HepG2 (cell line): ENCODE data around the gene MMP24OS. TPM values are rescaled to one million over a fixed set of nuclear protein-coding genes. Genes with fewer than 3 reads are reported as not detected.

ENCODE experiments used
- BORCS8-MEF2B ChIP-seq: sonication (generic); formaldehyde crosslinking; IDR thresholded peaks from 2 replicates; pipeline ENCODE4 v1.8.0; 2022; ENCODE audit warnings: mild to moderate bottlenecking, missing genetic modification reagents
- ELF1 ChIP-seq: sonication (generic); formaldehyde crosslinking; IDR thresholded peaks from 2 replicates; pipeline ENCODE4 v1.4.0; 2020; ENCODE audit warnings: missing genetic modification reagents
- HOXA9 ChIP-seq: sonication (generic); formaldehyde crosslinking; IDR thresholded peaks from 2 replicates; pipeline ENCODE4 v1.8.1; 2022; ENCODE audit warnings: missing genetic modification reagents, mild to moderate bottlenecking, moderate library complexity, borderline replicate concordance
- KMT2B ChIP-seq: IDR thresholded peaks from 2 replicates; pipeline ENCODE4 v1.6.1; 2016; ENCODE audit warnings: missing genetic modification reagents, missing compliant biosample characterization
- MED13 ChIP-seq: sonication (generic); formaldehyde crosslinking; IDR thresholded peaks from 2 replicates; pipeline ENCODE4 v1.5.0; 2020; ENCODE audit warnings: missing genetic modification reagents
- MTF1 ChIP-seq: sonication (generic); formaldehyde crosslinking; IDR thresholded peaks from 2 replicates; pipeline ENCODE4 v1.5.0; 2020; ENCODE audit warnings: missing genetic modification reagents
- RFX1 ChIP-seq: fragments of 450-650 bp; IDR thresholded peaks from 2 replicates; pipeline ENCODE4 v1.6.1; 2017
- SIX1 ChIP-seq: sonication (generic); formaldehyde crosslinking; IDR thresholded peaks from 2 replicates; pipeline ENCODE4 v1.4.0; 2020; ENCODE audit warnings: missing genetic modification reagents, borderline replicate concordance
- SKI ChIP-seq: fragments of 450-650 bp; IDR thresholded peaks from one replicate; pipeline ENCODE4 v1.6.1; 2018; ENCODE audit warnings: mild to moderate bottlenecking; ENCODE audit not compliant: partially characterized antibody
- SMAD1 ChIP-seq: sonication (generic); formaldehyde crosslinking; IDR thresholded peaks from 2 replicates; pipeline ENCODE4 v1.4.0; 2020; ENCODE audit warnings: missing genetic modification reagents, low read depth, mild to moderate bottlenecking, borderline replicate concordance
- SP1 ChIP-seq, 2 experiments: fragments of 450-650 bp in 1 of 2; sonication (generic) in 1 of 2; formaldehyde crosslinking in 1 of 2; IDR thresholded peaks; 2 replicates each; pipeline versions ENCODE4 v1.4.0 to v1.6.1; 2016 to 2020; ENCODE audit warnings: missing genetic modification reagents in 1 of 2
- ZMYM4 ChIP-seq: sonication (generic); formaldehyde crosslinking; IDR thresholded peaks from 2 replicates; pipeline ENCODE4 v1.8.1; 2023; ENCODE audit warnings: mild to moderate bottlenecking, missing genetic modification reagents
- ZNF331 ChIP-seq: sonication (generic); formaldehyde crosslinking; IDR thresholded peaks from 2 replicates; pipeline ENCODE4 v1.4.0; 2020; ENCODE audit warnings: missing genetic modification reagents
- ZNF432 ChIP-seq: sonication (generic); formaldehyde crosslinking; IDR thresholded peaks from 2 replicates; pipeline ENCODE4 v1.5.0; 2020; ENCODE audit warnings: missing genetic modification reagents, mild to moderate bottlenecking, borderline replicate concordance
- ZNF562 ChIP-seq: sonication (generic); formaldehyde crosslinking; IDR thresholded peaks from 2 replicates; pipeline ENCODE4 v1.8.0; 2022; ENCODE audit warnings: missing genetic modification reagents, borderline replicate concordance
- ZNF563 ChIP-seq: sonication (generic); formaldehyde crosslinking; IDR thresholded peaks from 2 replicates; pipeline ENCODE4 v1.8.0; 2022; ENCODE audit warnings: mild to moderate bottlenecking, moderate library complexity, missing genetic modification reagents
- ZNF670 ChIP-seq: sonication (generic); formaldehyde crosslinking; IDR thresholded peaks from 2 replicates; pipeline ENCODE4 v1.8.0; 2022; ENCODE audit warnings: mild to moderate bottlenecking, missing genetic modification reagents, borderline replicate concordance
- ZNF766 ChIP-seq: sonication (generic); formaldehyde crosslinking; IDR thresholded peaks from 2 replicates; pipeline ENCODE4 v1.5.0; 2020; ENCODE audit warnings: missing genetic modification reagents, borderline replicate concordance
- polyA plus RNA-seq, 8 experiments: library from polyadenylated mRNA; depleted of rRNA in 3 of 8; stranded (reverse) in 7 of 8; unstranded in 1 of 8; fragments of >200 nt; fragmentation: Illumina TruSeq in 4 of 8; extraction: Trizol in 4 of 8; gene quantifications; 2 replicates each; pipeline versions ENCODE4 v1.2.1 to v1.2.3, GENCODE V29; 2011 to 2016; ENCODE audit warnings: low read depth in 4 of 8, missing spikeins in 1 of 8, mixed read lengths in 1 of 8; ENCODE audit not compliant: insufficient read depth in 1 of 8
- total RNA-seq, 5 experiments: library from RNA; depleted of rRNA; stranded (reverse); fragments of >200 nt; fragmentation: Illumina TruSeq; extraction: Trizol; gene quantifications; 2 replicates each; pipeline ENCODE4 v1.2.3, GENCODE V29; 2016; ENCODE audit warnings: low read depth in 1 of 5
- TF ChIP-seq, protein P1 (sequence below): sonication (generic); formaldehyde crosslinking; IDR thresholded peaks from 2 replicates; pipeline ENCODE4 v1.8.0; 2022; ENCODE audit warnings: mild to moderate bottlenecking, missing genetic modification reagents, moderate library complexity
- TF ChIP-seq, protein P2 (sequence below): sonication (generic); formaldehyde crosslinking; IDR thresholded peaks from 2 replicates; pipeline ENCODE4 v1.4.0; 2020; ENCODE audit warnings: missing genetic modification reagents
- TF ChIP-seq, protein P3 (sequence below): sonication (generic); formaldehyde crosslinking; IDR thresholded peaks from 2 replicates; pipeline ENCODE4 v1.4.0; 2020; ENCODE audit warnings: missing genetic modification reagents

Gene MMP24OS
- total and polyA plus RNA-seq, 2 of the 13 experiments (the other 11 are each of a cell fraction or from before 2014, with no cell fraction given): 6.0 to 8.5 TPM

DNA sequence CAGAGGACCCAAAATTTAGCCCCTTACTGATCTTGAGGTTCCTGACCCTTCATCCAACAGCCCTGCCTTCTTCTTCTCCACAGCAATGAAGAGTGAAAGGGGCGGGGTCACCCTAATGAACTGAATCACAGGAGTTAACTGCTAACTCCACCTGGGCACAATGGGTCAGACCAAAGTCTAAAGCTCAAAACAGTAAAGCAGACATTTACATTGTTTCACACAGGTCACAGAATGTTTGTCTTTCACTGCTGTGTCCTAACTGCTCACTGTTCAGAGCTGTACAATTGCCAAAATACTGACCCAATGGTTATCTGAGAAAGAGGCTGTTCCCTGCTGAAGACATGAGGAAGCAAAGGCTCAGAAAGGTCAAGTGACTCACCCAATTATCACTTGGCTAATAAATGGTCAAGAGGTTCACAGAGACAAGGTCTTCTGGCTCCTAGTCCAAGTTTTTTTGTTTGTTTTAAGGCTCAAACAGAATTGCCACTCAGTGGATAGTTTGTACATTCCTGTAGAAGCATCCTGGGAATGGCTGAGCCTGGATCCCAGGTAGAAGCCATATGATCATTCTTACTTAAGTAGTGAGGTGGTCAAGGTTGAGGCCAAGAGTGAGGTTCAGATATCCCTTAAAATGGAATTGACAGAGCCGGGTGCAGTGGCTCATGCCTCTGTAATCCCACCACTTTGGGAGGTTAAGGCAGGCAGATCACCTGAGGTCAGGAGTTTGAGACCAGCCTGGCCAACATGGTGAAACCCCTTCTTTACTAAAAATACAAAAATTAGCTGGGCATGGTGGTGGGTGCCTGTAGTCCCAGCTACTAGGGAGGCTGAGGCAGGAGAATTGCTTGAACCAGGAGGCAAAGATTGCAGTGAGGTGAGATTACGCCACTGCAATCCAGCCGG, 49.4 kb upstream of the MMP24OS start (continued):
- TF ChIP-seq ZNF766 (CRISPR knock-in tag) (peak; percentile 65), ZNF432 (CRISPR knock-in tag) (0 out of 2 replicates have a peak, but pooled peaks have one; percentile 4), MTF1 (CRISPR knock-in tag) (no peak), SIX1 (CRISPR knock-in tag) (peak; percentile 90; the same call in 1 of the 2 replicates), ZNF563 (CRISPR knock-in tag) (no peak), ZNF670 (peak; percentile 97; the same call in 1 of the 2 replicates), HOXA9 (CRISPR knock-in tag) (no peak), SKI (peak; percentile 94), SP1 (IDR thresholded peaks at IDR 0.05) (no peak), SP1 (CRISPR knock-in tag; IDR thresholded peaks at IDR 0.05) (peak; percentile 78), ZNF562 (CRISPR knock-in tag) (no peak), ZNF331 (CRISPR knock-in tag) (peak; percentile 94), BORCS8-MEF2B (peak; percentile 55; the same call in 1 of the 2 replicates), ZMYM4 (CRISPR knock-in tag) (peak; percentile 92), MED13 (peak; percentile 40; the same call in 1 of the 2 replicates), SMAD1 (CRISPR knock-in tag) (no peak), ELF1 (CRISPR knock-in tag) (peak; percentile 75), RFX1 (no peak), KMT2B (peak; percentile 65)
- TF ChIP-seq, protein P1, sequence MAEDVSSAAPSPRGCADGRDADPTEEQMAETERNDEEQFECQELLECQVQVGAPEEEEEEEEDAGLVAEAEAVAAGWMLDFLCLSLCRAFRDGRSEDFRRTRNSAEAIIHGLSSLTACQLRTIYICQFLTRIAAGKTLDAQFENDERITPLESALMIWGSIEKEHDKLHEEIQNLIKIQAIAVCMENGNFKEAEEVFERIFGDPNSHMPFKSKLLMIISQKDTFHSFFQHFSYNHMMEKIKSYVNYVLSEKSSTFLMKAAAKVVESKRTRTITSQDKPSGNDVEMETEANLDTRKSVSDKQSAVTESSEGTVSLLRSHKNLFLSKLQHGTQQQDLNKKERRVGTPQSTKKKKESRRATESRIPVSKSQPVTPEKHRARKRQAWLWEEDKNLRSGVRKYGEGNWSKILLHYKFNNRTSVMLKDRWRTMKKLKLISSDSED (CRISPR knock-in tag): no peak
- TF ChIP-seq, protein P2, sequence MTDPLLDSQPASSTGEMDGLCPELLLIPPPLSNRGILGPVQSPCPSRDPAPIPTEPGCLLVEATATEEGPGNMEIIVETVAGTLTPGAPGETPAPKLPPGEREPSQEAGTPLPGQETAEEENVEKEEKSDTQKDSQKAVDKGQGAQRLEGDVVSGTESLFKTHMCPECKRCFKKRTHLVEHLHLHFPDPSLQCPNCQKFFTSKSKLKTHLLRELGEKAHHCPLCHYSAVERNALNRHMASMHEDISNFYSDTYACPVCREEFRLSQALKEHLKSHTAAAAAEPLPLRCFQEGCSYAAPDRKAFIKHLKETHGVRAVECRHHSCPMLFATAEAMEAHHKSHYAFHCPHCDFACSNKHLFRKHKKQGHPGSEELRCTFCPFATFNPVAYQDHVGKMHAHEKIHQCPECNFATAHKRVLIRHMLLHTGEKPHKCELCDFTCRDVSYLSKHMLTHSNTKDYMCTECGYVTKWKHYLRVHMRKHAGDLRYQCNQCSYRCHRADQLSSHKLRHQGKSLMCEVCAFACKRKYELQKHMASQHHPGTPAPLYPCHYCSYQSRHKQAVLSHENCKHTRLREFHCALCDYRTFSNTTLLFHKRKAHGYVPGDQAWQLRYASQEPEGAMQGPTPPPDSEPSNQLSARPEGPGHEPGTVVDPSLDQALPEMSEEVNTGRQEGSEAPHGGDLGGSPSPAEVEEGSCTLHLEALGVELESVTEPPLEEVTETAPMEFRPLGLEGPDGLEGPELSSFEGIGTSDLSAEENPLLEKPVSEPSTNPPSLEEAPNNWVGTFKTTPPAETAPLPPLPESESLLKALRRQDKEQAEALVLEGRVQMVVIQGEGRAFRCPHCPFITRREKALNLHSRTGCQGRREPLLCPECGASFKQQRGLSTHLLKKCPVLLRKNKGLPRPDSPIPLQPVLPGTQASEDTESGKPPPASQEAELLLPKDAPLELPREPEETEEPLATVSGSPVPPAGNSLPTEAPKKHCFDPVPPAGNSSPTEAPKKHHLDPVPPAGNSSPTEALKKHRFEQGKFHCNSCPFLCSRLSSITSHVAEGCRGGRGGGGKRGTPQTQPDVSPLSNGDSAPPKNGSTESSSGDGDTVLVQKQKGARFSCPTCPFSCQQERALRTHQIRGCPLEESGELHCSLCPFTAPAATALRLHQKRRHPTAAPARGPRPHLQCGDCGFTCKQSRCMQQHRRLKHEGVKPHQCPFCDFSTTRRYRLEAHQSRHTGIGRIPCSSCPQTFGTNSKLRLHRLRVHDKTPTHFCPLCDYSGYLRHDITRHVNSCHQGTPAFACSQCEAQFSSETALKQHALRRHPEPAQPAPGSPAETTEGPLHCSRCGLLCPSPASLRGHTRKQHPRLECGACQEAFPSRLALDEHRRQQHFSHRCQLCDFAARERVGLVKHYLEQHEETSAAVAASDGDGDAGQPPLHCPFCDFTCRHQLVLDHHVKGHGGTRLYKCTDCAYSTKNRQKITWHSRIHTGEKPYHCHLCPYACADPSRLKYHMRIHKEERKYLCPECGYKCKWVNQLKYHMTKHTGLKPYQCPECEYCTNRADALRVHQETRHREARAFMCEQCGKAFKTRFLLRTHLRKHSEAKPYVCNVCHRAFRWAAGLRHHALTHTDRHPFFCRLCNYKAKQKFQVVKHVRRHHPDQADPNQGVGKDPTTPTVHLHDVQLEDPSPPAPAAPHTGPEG (CRISPR knock-in tag): no peak
- TF ChIP-seq, protein P3, sequence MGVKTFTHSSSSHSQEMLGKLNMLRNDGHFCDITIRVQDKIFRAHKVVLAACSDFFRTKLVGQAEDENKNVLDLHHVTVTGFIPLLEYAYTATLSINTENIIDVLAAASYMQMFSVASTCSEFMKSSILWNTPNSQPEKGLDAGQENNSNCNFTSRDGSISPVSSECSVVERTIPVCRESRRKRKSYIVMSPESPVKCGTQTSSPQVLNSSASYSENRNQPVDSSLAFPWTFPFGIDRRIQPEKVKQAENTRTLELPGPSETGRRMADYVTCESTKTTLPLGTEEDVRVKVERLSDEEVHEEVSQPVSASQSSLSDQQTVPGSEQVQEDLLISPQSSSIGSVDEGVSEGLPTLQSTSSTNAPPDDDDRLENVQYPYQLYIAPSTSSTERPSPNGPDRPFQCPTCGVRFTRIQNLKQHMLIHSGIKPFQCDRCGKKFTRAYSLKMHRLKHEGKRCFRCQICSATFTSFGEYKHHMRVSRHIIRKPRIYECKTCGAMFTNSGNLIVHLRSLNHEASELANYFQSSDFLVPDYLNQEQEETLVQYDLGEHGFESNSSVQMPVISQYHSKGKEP (CRISPR knock-in tag): 0 out of 2 replicates have a peak, but pooled peaks have one; percentile 41
